ENCODE measurements around the gene GALNT9. TPM values are rescaled to one million over a fixed set of nuclear protein-coding genes. Genes with fewer than 3 reads are reported as not detected.

The GALNT9 gene
- total and polyA plus RNA-seq, 2 donors (not counting 1 experiment from before 2014, with no cell fraction given): 0.10 to 2.8 TPM

- Histone ChIP-seq H3K36me3 (ENCODE audit: control insufficient read depth, insufficient read depth, low read length) (no peaks in the 10 kb centered on the region), H3K4me1 (ENCODE audit: control insufficient read depth, extremely low read depth, insufficient read depth, low read length) (no peaks in the 10 kb centered on the region), H3K9me3 (ENCODE audit: control insufficient read depth, insufficient read depth, low read depth, low read length) (no peaks in the 10 kb centered on the region), H3K27ac (ENCODE audit: insufficient read depth, low read length) (no peak overlapping the region), H4K20me1 (ENCODE audit: control insufficient read depth, extremely low read depth, insufficient read depth, low read length) (no peaks in the 10 kb centered on the region), H2AFZ (ENCODE audit: low read length) (no peak overlapping the region), H3K9ac (ENCODE audit: insufficient read depth, low read length) (no peak overlapping the region), H3K79me2 (ENCODE audit: control insufficient read depth, insufficient read depth, low read length) (no peaks in the 10 kb centered on the region), H3K27me3 (ENCODE audit: control insufficient read depth, insufficient read depth, low read length) (no peaks in the 10 kb centered on the region), H3K4me2 (ENCODE audit: extremely low read depth, insufficient read depth, low read length) (no peak overlapping the region), H3K4me3 (replicated peaks in 1 of 4; ENCODE audit: control extremely low read depth in 1 of 4, insufficient read depth in 1 of 4, low read depth in 3 of 4, low read length in 4 of 4) (no peak overlapping the region)
- TF ChIP-seq CTCF (conservative IDR thresholded peaks at IDR 0.05 in 1 of 2, IDR thresholded peaks at IDR 0.05 in 1 of 2; ENCODE audit: low read depth in 1 of 2, low read length in 2 of 2): no peak
- no peak for TF ChIP-seq EZH2 (IDR thresholded peaks at IDR 0.05; ENCODE audit: low read length, missing control alignments)
- DNase-seq (ENCODE audit: low read depth in 2 of 2): no peak
Observed at GRCh38 chr12:132239392-132239791, 90.0 kb downstream of the GALNT9 start.

- Histone ChIP-seq H3K79me2 (ENCODE audit: control insufficient read depth, insufficient read depth, low read length) (no peaks in the 10 kb centered on the region), H3K27ac (ENCODE audit: insufficient read depth, low read length) (no peak overlapping the region), H3K9me3 (ENCODE audit: control insufficient read depth, insufficient read depth, low read depth, low read length) (no peaks in the 10 kb centered on the region), H2AFZ (ENCODE audit: low read length) (no peak overlapping the region), H3K9ac (ENCODE audit: insufficient read depth, low read length) (no peak overlapping the region), H3K4me2 (ENCODE audit: extremely low read depth, insufficient read depth, low read length) (no peak overlapping the region), H4K20me1 (ENCODE audit: control insufficient read depth, extremely low read depth, insufficient read depth, low read length) (no peaks in the 10 kb centered on the region), H3K36me3 (ENCODE audit: control insufficient read depth, insufficient read depth, low read length) (no peaks in the 10 kb centered on the region), H3K27me3 (ENCODE audit: control insufficient read depth, insufficient read depth, low read length) (no peaks in the 10 kb centered on the region), H3K4me3 (replicated peaks in 1 of 4; ENCODE audit: control extremely low read depth in 1 of 4, insufficient read depth in 1 of 4, low read depth in 3 of 4, low read length in 4 of 4) (no peak overlapping the region), H3K4me1 (ENCODE audit: control insufficient read depth, extremely low read depth, insufficient read depth, low read length) (no peaks in the 10 kb centered on the region)
- no peak for TF ChIP-seq EZH2 (IDR thresholded peaks at IDR 0.05; ENCODE audit: low read length, missing control alignments)
- TF ChIP-seq CTCF (conservative IDR thresholded peaks at IDR 0.05 in 1 of 2, IDR thresholded peaks at IDR 0.05 in 1 of 2; ENCODE audit: low read depth in 1 of 2, low read length in 2 of 2): no peak
- DNase-seq (ENCODE audit: low read depth in 2 of 2): no peak
Observed at GRCh38 chr12:132238884-132239283, 90.5 kb downstream of the GALNT9 start.

GRCh38 chr12:132238488-132238854, 90.9 kb downstream of the GALNT9 start:
- no peaks in the 10 kb centered on the region for H4K20me1 ChIP-seq (ENCODE audit: control insufficient read depth, extremely low read depth, insufficient read depth, low read length)
- no peaks in the 10 kb centered on the region for H3K27me3 ChIP-seq (ENCODE audit: control insufficient read depth, insufficient read depth, low read length)
- no peaks in the 10 kb centered on the region for H3K9me3 ChIP-seq (ENCODE audit: control insufficient read depth, insufficient read depth, low read depth, low read length)
- no peak overlapping the region for H3K4me2 ChIP-seq (ENCODE audit: extremely low read depth, insufficient read depth, low read length)
- H3K9ac ChIP-seq (ENCODE audit: insufficient read depth, low read length): no peak overlapping the region
- H2AFZ ChIP-seq (ENCODE audit: low read length): no peak overlapping the region
- no peaks in the 10 kb centered on the region for H3K36me3 ChIP-seq (ENCODE audit: control insufficient read depth, insufficient read depth, low read length)
- no peak for TF ChIP-seq EZH2 (IDR thresholded peaks at IDR 0.05; ENCODE audit: low read length, missing control alignments)
- no peak for TF ChIP-seq CTCF (conservative IDR thresholded peaks at IDR 0.05 in 1 of 2, IDR thresholded peaks at IDR 0.05 in 1 of 2; ENCODE audit: low read depth in 1 of 2, low read length in 2 of 2)
- no peak overlapping the region for H3K4me3 ChIP-seq (replicated peaks in 1 of 4; ENCODE audit: control extremely low read depth in 1 of 4, insufficient read depth in 1 of 4, low read depth in 3 of 4, low read length in 4 of 4)
- H3K79me2 ChIP-seq (ENCODE audit: control insufficient read depth, insufficient read depth, low read length): no peaks in the 10 kb centered on the region
- no peak overlapping the region for H3K27ac ChIP-seq (ENCODE audit: insufficient read depth, low read length)
- no peaks in the 10 kb centered on the region for H3K4me1 ChIP-seq (ENCODE audit: control insufficient read depth, extremely low read depth, insufficient read depth, low read length)
- no peak for DNase-seq (ENCODE audit: low read depth in 2 of 2)
